ENCODE measurements around the gene ERLEC1. TPM values are rescaled to one million over a fixed set of nuclear protein-coding genes. Genes with fewer than 3 reads are reported as not detected.
"Not testable (repeated sequence)": the region's sequence is repeated elsewhere in the genome, so short reads cannot be mapped to it uniquely, and the experiment has no call there.

The ERLEC1 gene, protein sequence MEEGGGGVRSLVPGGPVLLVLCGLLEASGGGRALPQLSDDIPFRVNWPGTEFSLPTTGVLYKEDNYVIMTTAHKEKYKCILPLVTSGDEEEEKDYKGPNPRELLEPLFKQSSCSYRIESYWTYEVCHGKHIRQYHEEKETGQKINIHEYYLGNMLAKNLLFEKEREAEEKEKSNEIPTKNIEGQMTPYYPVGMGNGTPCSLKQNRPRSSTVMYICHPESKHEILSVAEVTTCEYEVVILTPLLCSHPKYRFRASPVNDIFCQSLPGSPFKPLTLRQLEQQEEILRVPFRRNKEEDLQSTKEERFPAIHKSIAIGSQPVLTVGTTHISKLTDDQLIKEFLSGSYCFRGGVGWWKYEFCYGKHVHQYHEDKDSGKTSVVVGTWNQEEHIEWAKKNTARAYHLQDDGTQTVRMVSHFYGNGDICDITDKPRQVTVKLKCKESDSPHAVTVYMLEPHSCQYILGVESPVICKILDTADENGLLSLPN
- total RNA-seq = 19.0 TPM

DNA sequence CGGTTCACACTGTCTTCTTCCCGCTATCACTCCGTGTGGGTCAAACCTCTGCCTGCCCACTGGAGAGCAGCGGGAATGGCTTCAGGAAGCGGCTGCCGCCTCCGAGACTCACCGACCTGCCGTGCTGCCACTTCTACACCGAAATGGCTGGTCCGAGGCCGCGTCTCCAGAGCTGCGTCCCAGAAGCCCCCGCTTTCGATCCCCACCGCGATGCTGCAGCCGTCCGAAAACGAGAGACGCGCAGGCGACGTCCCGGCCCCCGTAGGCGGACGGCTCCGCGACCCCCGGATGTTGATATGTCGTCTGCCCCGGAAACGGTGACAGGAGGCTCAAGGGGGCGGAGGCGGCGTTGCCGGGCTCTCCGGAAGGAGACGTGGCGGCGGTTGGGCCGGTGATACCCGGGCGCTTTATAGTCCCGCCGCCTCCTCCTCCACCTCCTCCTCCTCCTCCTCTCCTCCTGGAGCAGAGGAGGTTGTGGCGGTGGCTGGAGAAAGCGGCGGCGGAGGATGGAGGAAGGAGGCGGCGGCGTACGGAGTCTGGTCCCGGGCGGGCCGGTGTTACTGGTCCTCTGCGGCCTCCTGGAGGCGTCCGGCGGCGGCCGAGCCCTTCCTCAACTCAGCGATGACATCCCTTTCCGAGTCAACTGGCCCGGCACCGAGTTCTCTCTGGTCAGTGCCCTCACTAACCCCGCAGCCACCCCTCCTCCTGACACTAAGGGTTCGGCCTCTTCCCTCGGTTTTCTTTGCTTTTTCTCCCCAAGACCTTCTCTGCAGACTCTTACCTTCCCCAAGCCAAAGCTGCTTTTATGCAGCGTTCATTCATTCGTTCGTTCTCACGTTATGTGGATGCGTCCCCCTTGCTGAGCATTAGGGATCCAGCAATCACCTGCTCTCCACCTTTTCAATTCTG is at the start of gene ERLEC1, which contains the start of gene ASB3:
TSS of gene ERLEC1 (plus strand) at position 340 of the 909 bp plus-strand sequence. CDS start at position 507, 167 bp downstream.
TSS of gene ASB3 (minus strand) at position 249 of the 909 bp plus-strand sequence. CDS start 21,381 bp downstream, outside the sequence.
- DNase-seq (ENCODE audit: low spot score) = peak; percentile 92
- ATAC-seq = peak; percentile 97

DNA sequence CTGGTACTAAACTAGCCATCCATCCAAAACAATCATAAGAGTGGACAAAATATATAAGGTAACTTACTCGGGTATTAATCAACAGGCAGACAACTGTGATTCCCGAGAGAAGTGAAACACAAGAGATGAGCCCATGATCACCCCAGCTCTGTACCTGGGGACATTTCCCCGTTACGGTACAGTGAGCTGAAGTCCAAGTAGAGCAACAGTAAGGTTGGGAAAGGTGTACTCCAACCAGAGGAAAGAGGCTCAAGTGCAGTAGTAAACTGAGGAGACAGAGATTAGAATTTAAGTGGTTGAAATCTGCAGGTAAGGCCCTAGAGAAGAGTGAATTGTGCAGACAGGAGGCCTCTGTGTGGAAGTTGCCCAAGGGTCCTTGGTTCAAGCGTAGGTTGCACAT is 49.8 kb upstream of the ERLEC1 start:
- DNase-seq (ENCODE audit: low spot score) = no peak
- no peak for ATAC-seq

DNA sequence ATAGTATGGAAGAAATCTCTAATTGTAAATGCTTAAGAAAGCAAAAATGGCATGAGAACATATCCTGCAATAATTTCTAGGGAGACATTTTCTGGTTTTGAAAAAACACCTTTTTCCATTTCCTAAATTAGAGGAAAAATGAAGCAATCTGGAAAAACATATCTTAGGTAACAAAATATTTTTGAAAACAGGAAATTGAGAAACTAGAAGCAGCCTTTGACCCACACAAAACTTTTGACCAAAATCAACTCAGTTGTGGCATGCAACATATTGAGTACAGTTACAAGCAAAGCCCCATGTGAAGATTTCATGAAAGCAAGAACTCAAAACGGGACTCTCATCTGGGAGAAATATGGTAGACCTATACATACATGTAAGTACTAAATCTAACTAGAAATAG is 47.8 kb upstream of the ERLEC1 start:
- ATAC-seq (peak; percentile 48), DNase-seq (ENCODE audit: low spot score) (no peak)

DNA sequence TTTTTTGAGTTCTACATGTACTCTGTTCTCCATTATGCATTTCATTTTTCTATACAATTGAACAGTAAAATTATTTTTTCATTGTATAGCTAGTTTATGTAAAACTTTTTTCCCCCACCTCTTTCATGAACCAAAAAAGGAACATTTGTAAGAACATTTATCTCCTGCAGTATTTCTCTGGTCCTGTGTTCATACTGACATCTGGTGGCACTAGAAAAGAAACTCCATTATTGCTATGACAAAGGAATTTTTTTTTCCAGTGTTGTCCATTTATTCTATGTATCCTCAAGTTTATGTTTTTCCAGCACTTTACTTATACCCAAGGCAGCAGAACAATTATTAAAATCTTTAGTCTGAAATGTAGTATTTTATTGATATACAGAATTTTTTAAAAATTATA is 46.7 kb upstream of the ERLEC1 start:
- no peak for DNase-seq (ENCODE audit: low spot score)
- ATAC-seq = peak; percentile 64

DNA sequence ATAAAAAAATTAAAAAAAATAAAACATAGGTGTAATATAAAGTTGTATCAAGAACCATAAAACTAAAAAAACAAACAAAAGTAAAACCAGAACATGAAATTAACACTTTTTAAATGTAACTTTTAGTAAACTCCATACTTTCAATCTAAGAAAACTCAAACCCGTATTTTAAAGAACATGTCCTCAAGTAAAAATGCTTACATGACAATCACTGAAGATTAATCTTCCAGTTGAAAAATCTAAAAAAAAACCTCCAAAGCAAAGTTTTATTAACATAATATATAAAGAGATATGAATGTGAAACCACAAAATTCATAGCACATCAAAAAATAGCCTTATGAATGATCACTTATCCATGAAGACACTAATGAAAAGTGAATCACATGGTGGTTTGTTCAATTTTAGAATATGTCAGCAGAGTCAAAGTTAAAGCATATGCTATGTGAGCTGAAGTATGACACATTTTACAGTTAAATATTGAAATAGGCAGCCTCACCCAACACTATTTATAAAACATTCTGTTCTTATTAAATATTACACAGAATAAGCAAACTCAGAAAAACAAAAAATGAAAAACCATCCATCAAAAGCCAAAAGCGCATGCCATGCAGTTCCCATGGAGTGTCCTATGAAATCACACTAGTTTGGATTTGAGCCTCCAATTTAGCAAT is 42.3 kb upstream of the ERLEC1 start:
- DNase-seq (ENCODE audit: low spot score) = no peak
- no peak for ATAC-seq

DNA sequence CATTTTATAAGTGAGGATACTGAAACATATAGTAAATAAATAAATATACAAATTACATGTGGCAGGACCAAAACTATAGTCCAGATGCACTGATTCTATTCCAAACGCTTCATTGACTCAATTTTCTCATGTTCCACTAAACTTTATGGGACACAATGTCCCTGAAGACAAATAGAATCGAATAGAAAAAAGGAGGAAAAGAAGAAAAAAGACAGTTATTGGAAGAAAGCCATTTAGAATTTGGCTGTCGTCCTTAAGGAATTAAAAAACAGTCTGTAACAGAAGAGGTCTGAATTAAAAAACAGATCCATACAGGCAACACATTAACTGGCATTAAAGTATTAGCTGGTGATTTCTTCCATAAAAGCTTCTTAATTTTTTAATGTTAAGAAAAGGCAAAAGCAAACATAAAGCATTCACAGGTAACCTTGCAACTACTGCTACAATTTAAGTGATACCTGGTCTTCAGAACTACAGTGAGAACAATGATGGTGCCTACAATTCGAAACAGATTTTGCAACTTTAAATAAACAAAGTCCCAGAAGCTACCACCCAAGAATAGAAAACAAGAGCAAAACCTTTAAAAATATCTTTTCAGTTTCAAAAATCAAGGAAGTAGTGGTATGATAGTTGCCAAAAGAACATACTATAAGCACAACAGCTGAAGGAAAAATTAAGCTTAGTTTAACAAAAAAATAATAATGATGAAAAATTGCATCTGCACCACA is 36.6 kb upstream of the ERLEC1 start:
- no peak for ATAC-seq
- DNase-seq (ENCODE audit: low spot score) = no peak

DNA sequence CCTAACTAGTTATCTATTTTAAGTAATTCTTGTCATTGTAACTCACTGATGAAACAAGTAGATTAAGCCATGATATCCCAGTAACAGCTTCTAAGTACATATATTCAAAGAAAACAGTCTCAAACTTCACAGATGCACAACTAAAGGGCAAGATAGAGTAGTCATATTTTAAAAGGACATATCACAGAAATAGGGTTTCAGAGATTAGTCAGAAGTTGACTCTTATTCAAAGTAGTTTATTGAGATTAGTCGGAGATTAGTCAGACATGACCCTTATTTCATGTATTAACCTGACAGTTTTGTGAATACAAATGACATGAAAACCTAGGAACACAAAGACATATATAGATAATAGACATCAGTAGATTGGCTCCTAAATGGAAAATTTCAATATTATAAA is 35.1 kb upstream of the ERLEC1 start:
- no peak for ATAC-seq
- DNase-seq (ENCODE audit: low spot score) = no peak

DNA sequence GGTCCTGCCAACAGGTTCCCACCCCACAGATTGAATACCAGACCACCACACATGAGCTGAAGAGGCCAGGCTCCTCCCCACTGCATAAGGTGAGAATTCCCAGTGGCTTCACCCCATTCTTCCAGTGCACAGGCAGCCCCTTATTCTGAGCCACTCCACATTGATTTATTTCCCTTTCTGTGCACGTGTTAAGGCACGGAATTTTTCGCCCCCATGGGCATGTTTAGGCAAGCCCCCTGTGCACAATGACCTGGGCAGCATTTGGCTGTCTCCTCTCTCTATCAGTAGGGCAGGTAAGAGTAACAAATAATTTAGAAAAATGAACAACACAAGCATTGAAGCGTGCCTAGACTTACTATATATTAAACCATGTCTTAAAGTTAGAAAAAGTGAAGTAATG is 34.5 kb upstream of the ERLEC1 start:
- DNase-seq (ENCODE audit: low spot score) = no peak
- ATAC-seq = no peak

DNA sequence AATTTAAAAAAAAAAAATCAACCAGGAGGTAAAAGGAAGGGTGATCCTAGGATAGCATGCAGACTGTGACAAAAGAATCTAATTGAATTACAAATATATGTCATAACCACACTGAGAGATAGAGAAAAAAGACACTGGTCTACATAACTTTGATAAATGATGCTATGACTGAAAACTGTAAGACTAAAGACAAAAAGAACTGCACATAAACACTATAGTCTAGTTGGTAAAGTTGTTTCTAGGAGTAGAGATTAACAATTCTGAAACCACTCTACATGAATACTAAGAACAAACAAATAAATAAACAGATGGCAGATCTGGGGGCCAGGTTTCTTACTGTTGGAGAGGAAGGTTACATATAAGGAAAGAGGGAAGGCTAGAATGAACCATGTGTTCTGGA is 33.8 kb upstream of the ERLEC1 start:
- no peak for DNase-seq (ENCODE audit: low spot score)
- ATAC-seq = no peak

DNA sequence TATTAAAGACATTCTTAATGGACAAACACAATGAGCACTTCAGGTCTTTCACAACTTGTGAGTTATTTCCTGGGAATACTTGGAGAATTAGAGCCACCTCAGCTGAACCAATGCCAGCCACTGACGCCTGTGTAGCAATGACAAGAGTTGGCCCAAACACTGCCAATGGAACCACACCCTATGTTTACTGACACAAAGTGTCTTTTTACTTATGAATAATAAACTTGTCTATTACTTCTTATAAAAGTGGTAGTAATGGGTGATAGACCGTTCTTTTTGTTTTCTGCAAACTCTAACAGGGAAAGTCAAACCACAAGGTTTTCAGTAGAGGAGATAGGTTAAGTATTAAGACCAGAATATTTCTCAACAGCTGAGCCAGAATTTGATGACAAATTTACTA is 31.7 kb upstream of the ERLEC1 start:
- ATAC-seq (peak; percentile 52), DNase-seq (ENCODE audit: low spot score) (no peak)

DNA sequence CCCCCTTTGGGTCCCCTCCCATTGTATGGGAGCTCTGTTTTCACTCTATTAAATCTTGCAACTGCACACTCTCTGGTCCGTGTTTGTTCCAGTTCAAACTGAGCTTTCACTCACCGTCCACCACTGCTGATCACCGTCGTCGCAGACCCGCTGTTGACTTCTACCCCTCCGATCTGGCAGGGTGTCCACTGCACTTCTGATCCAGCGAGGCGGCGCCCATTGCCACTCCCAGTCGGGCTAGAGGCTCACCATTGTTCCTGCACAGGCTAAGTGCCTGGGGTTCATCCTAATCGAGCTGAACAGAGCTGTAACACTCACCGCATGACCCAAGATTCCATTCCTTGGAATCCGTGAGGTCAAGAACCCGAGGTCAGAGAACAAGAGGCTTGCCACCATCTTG is 30.2 kb upstream of the ERLEC1 start:
- no peak for ATAC-seq
- no peak for DNase-seq (ENCODE audit: low spot score)

DNA sequence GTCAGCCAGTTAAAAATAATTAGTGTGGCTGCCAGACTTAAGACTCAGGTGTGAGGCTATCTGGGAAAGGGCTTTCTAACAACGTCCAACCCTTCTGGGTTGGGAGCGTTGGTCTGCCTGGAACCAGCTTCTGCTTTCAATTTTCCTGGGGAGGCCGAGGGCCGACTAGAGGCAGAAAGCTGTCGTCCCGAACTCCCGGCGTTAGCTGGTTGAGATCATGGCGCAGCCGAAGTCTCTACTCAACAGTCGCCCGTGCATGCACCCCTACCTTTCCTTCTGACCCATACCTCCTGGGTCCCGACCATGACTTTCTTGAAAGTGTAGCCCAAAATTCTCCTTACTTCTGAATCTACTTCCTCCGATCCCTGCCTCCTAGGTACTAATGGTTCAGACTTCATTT is 29.6 kb upstream of the ERLEC1 start:
- ATAC-seq; DNase-seq (ENCODE audit: low spot score): not testable (repeated sequence)

DNA sequence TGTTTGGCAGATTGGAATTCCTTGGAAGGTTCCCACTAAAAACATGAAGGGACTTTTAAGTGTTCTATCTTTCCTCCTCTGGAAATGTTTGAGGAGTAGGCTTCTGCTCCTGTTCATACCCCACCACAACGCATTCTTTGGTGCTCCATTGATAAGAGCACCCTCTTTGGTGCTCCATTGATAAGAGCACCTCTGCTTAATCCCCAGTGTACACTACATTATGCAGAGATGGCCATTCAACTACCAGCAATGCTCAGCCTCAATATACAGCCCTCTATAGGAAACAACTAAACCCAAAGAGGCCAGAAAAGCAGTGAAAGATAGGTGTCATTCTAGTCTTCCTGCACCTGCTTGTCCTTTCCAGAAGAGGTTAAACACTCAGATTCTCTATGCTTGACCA is 21.1 kb upstream of the ERLEC1 start:
- DNase-seq (ENCODE audit: low spot score) (no peak), ATAC-seq (no peak)

DNA sequence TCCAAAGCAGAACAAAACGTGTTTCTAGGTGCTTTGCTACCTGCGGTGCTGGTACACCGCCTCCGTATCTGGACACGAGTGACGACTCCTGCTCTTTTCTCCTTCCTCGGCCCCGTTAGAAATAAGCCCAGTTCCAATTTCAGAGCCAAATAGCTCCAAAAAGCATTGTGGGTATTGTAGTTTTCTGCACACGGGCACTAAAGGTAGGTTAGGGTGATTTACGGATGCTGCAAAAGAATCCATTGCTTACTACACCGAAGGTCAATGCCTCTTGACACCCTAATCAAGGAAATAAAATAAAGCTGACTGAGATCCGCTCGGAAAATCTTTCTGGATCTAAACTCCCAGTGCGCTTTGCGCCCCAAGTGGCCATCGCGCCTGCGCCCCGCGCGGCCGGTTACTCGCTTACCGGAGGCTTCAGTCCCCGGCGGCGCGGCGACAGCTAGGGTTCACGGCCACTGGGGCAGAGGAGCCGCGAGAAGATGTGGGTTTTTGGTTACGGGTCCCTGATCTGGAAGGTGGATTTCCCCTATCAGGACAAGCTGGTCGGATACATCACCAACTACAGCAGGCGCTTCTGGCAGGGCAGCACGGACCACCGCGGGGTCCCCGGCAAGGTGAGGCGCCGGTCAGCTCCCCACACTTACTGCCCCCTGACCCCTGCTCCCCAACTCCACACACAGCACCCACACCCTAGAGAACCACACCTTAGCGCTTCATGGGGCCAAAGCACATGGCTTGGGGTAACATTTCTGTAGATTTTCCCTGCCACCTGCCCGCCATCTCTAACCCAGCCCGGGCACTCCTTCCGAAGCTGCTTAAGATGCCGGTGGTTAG is 19.2 kb upstream of the ERLEC1 start, which contains the start of gene CHAC2:
TSS of gene CHAC2 (plus strand) at position 400 of the 837 bp plus-strand sequence. CDS start at position 483, 83 bp downstream.
- ATAC-seq (peak; percentile 98), DNase-seq (ENCODE audit: low spot score) (peak; percentile 89)

DNA sequence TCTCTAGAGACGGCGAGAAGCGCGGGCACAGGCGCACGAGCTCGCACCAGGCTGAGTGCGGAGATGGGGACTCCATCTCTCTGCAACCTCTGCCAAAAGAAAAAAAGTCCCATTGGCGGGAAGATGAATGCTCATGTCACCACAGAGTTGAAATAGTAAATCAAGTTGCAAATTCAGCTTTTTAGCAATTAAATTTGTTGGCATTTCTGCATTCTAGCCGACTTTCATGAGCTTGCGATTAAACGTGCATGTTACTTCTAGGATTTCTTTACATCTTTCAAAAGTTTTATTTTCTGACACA is 18.7 kb upstream of the ERLEC1 start:
- DNase-seq (ENCODE audit: low spot score) = no peak
- ATAC-seq = no peak

DNA sequence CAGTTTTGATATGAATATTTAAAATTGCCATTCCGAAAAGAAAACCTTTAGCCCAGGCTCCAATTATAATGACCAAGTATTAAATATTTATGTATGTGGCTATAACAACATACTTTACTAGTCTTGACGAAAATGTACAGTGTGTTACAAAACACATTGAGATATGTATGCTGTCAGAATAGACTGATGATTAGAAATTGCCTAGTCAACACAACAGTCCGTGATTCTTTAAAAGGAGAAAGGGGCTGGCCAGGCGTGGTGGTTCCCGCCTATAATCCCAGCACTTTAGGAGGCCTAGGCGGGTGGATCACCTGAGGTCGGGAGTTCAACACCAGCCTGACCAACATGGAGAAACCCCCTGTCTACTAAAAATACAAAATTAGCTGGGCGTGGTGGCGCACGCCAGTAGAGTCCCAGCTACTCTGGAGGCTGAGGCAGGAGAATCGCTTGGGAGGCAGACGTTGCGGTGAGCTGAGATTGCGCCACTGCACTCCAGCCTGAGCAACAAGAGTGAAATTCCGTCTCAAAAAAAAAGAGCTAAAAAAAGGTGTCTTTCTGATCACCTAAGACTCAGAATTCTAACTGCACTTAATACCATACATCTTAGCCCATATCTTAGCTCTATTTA is 17.4 kb upstream of the ERLEC1 start:
- DNase-seq (ENCODE audit: low spot score) (no peak), ATAC-seq (no peak)

DNA sequence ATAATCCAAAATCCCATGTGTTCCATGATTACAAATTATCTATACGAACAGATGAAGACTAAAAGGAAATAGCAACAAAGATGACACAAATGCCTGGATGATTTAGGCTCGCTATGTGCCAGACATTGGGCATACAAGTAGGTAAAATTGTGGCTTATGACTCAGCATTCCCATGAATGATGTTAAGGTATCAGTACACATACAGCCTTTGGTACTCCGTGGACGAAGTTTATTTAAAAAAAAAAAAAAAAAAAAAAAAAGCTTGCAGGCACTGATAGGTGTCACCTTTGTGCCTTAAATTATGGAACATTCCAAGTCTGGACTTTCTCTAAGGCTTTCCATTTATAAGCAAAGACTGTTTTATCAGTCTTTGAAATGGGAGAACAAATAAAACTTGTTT is 16.6 kb upstream of the ERLEC1 start:
- no peak for ATAC-seq
- DNase-seq (ENCODE audit: low spot score) = no peak

DNA sequence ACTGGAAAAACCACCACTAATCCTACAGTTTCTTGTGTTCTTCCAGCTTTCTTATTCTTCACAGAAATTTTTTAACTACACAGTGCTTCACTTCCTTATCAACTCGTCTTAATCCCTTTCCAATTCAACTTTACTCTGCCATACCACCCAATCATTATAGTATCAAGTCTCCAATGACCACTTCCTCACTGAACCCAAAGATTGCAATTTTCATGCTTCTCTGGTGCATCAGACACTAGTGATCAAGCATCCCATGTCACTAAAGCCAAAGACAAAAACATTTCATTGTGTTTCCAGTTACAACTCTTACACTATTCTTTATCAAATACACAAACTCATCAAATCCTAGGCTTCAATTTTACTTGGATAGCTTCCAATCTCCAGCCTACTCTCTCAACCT is 9.7 kb upstream of the ERLEC1 start:
- no peak for ATAC-seq
- DNase-seq (ENCODE audit: low spot score) = no peak

DNA sequence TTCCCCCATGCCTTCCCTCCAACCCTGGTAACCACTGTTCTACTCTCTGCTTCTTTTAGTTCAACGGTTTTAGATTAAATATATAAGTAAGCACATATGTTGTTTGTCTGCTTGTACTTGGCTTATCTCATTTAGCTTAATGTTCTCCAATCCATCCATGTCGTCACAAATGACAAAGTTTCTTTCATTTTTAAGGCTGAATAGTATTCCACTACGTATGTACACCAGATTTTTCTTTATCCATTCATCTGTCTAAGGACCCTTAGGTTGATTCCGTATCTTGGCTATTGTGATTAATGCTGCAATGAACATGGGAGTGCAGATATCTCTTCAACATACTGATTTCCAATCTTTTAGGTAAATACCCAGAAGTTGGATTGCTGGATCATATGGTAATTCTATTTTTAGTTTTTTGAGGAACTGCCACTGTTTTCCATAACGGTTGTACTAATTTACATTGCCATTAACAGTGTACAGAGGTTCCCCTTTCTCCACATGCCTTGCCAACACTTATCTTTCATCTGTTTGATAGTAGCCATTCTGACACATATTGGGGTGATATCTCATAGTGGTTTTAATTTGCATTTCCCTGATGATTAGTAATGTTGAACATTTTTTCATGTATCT is 8.2 kb upstream of the ERLEC1 start:
- ATAC-seq (no peak), DNase-seq (ENCODE audit: low spot score) (no peak)

Measured in left lobe of liver (tissue), 2 donors.